Natural killer cell (primary cell): ENCODE measurements around the gene SLC12A9. TPM values are rescaled to one million over a fixed set of nuclear protein-coding genes. Genes with fewer than 3 reads are reported as not detected.

Experiments used
- ATAC-seq, 3 donors: fragments of 150-1000 bp in 2 of 3; fragments of 200-7000 bp in 1 of 3; cut with Tn5 transposase; 1 replicate in 1 of 3; 2 replicates in 2 of 3; pipeline ENCODE4 v1.10.0; 2021; ENCODE audit warnings: mild to moderate bottlenecking in 2 of 3, moderate library complexity in 2 of 3
- DNase-seq, 2 donors: peaks; one replicate each; pipeline versions ENCODE4 v3.0.0 to v3.0.0-alpha.2; 2013 to 2021; ENCODE audit warnings: mixed read lengths in 1 of 2
- H3K27ac ChIP-seq: one replicate; pipeline ENCODE4 v1.5.1; 2013; ENCODE audit warnings: mild to moderate bottlenecking, low read length
- H3K27me3 ChIP-seq: one replicate; pipeline ENCODE4 v1.6.1; 2013; ENCODE audit warnings: low read length; ENCODE audit not compliant: control insufficient read depth, insufficient read depth
- H3K36me3 ChIP-seq: one replicate; pipeline ENCODE4 v1.6.1; 2013; ENCODE audit warnings: low read length; ENCODE audit not compliant: control insufficient read depth, insufficient read depth
- H3K4me1 ChIP-seq: one replicate; pipeline ENCODE4 v1.6.1; 2013; ENCODE audit warnings: low read length; ENCODE audit not compliant: control insufficient read depth, insufficient read depth
- H3K4me3 ChIP-seq: one replicate; pipeline ENCODE4 v1.5.1; 2013; ENCODE audit warnings: low read length
- H3K9me3 ChIP-seq: one replicate; pipeline ENCODE4 v1.6.1; 2013; ENCODE audit warnings: low read length; ENCODE audit not compliant: control insufficient read depth, insufficient read depth
- H3K27ac Mint-ChIP-seq, 2 donors: one replicate each; pipeline ENCODE4 v1.8.0; 2022; ENCODE audit warnings: mild to moderate bottlenecking in 2 of 2, mixed read lengths in 2 of 2, moderate library complexity in 1 of 2
- H3K27me3 Mint-ChIP-seq, 2 donors: one replicate each; pipeline ENCODE4 v1.8.0; 2022; ENCODE audit warnings: low read depth in 2 of 2, mixed read lengths in 2 of 2
- H3K36me3 Mint-ChIP-seq: one replicate; pipeline ENCODE4 v1.8.0; 2022; ENCODE audit warnings: mixed read lengths
- H3K4me1 Mint-ChIP-seq, 2 donors: one replicate each; pipeline ENCODE4 v1.8.0; 2022; ENCODE audit warnings: mixed read lengths in 2 of 2
- H3K4me3 Mint-ChIP-seq: one replicate; pipeline ENCODE4 v1.8.0; 2022; ENCODE audit warnings: mild to moderate bottlenecking, moderate library complexity, mixed read lengths
- H3K9me3 Mint-ChIP-seq, 2 donors: one replicate each; pipeline ENCODE4 v1.8.0; 2022; ENCODE audit warnings: mixed read lengths in 2 of 2
- WGBS: methylation state at CpG from one replicate; pipeline ENCODE4 v1.1.7; 2013; ENCODE audit warnings: missing lambda C conversion rate; ENCODE audit not compliant: insufficient coverage; 5-methylcytosine and 5-hydroxymethylcytosine counted together
- intact Hi-C: fragments of 100-400 bp; cut with micrococcal nuclease; formaldehyde crosslinking; loops from one replicate; pipeline ENCODE4 v1.14.2; 2022
- total RNA-seq, 4 donors: library from RNA; stranded (reverse); fragments of 120-200 nt in 1 of 4; gene quantifications; one replicate each; pipeline versions ENCODE4 v1.2.3 to v1.2.4, GENCODE V29; 2013 to 2022
- TF ChIP-seq, protein P1 (sequence below): fragments of 200-600 bp; IDR thresholded peaks from one replicate; pipeline ENCODE4 v1.8.0; 2022; ENCODE audit warnings: antibody characterized with exemption

SLC12A9 gene
- total RNA-seq, 3 donors from 2014 or later (not counting 1 experiment from before 2014, with no cell fraction given) = 35.0 to 44.2 (median 38.1) TPM

DNA sequence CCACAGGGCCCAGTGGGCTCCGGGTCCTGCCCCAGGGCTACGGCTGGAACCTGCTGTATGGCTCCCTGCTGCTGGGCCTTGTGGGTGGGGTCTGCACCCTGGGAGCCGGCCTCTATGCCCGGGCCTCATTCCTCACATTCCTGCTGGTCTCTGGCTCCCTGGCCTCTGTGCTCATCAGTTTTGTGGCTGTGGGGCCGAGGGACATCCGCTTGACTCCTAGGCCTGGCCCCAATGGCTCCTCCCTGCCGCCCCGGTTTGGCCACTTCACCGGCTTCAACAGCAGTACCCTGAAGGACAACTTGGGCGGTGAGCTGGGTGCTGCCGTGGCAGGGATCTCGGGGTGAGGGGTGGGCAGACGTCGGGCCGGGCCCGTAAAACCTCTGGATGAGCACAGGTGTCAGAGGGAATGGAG is 4.4 kb downstream of the SLC12A9 start:
- TF ChIP-seq, protein P1, sequence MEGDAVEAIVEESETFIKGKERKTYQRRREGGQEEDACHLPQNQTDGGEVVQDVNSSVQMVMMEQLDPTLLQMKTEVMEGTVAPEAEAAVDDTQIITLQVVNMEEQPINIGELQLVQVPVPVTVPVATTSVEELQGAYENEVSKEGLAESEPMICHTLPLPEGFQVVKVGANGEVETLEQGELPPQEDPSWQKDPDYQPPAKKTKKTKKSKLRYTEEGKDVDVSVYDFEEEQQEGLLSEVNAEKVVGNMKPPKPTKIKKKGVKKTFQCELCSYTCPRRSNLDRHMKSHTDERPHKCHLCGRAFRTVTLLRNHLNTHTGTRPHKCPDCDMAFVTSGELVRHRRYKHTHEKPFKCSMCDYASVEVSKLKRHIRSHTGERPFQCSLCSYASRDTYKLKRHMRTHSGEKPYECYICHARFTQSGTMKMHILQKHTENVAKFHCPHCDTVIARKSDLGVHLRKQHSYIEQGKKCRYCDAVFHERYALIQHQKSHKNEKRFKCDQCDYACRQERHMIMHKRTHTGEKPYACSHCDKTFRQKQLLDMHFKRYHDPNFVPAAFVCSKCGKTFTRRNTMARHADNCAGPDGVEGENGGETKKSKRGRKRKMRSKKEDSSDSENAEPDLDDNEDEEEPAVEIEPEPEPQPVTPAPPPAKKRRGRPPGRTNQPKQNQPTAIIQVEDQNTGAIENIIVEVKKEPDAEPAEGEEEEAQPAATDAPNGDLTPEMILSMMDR = no peak
- Mint-ChIP-seq H3K4me3 (no peak overlapping the region), H3K4me1 (peaks cover 5 to 29% of the 10 kb centered on the region in 2 donors), H3K27me3 (no peaks in the 10 kb centered on the region), H3K27ac (no peak overlapping the region), H3K9me3 (no peaks in the 10 kb centered on the region), H3K36me3 (no peaks in the 10 kb centered on the region)
- peaks cover 22% of the 10 kb centered on the region for H3K4me1 ChIP-seq
- peaks cover 30% of the 10 kb centered on the region for H3K36me3 ChIP-seq
- peak in 1 of 2 donors; percentile 1 for DNase-seq
- H3K4me3 ChIP-seq = no peak overlapping the region
- no peak overlapping the region for H3K27ac ChIP-seq
- ATAC-seq = no peak
- H3K9me3 ChIP-seq = no peaks in the 10 kb centered on the region
- intact Hi-C loops = loop anchor here (10.0 kb wide), 1 partner anchor 382 kb away; the partner anchor contains the start of gene TSC22D4
- 97% methylated on average over 16 of the region's 16 CpGs for WGBS
- H3K27me3 ChIP-seq = no peaks in the 10 kb centered on the region

DNA sequence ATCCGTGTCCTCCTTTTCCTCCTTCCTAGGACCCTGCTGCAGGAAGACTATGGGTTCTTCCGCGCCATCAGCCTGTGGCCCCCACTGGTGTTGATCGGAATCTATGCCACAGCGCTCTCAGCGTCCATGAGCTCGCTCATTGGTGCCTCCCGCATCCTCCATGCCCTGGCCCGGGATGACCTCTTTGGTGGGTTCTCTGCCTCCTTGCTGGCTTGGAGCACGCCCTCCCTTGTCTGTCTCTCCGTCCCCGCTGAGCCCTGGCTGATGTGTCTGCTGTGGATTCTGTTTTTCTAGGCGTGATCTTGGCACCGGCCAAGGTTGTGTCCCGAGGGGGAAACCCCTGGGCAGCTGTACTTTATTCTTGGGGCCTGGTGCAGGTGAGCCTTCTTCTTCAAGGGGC is 7.3 kb downstream of the SLC12A9 start:
- intact Hi-C loops = loop anchor here (10.0 kb wide), 1 partner anchor 385 kb away; the partner anchor contains the start of gene TSC22D4
- WGBS = 97% methylated on average over 15 of the region's 15 CpGs

DNA sequence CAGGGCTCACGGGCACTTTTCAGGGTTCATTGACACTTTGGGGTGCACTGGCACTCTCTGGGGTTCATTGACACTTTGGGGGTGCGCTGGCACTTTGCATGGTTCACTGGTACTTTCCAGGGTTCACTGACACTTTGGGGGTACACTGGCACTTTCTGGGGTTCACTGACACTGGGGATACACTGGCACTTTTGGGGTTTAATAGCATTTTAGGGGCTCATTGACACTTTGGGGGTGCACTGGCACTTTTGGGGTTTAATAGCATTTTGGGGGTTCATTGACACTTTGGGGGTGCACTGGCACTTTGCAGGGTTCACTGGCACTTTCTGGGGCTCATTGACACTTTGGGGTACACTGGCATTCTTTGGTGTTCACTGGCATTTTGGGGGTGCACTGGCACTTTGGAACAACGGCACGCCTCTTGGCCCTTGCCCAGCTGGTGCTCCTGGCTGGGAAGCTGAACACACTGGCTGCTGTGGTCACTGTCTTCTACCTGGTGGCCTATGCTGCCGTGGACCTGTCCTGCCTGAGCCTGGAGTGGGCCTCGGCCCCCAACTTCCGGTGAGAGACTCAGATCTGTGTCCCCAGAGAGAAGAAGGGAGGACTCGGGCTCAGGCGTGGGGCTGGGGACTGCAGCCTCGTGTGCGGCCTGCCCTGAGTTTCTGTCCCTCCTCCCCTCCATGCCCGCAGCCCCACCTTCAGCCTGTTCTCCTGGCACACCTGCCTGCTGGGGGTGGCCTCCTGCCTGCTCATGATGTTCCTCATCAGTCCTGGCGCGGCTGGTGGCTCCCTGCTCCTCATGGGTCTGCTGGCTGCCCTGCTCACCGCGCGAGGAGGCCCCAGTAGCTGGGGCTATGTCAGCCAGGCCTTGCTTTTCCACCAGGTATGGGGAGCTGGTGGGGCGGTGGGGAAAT is 8.4 kb downstream of the SLC12A9 start:
- TF ChIP-seq, protein P1 = no peak
- Mint-ChIP-seq H3K4me1 (peaks cover 0 to 4% of the 10 kb centered on the region in 2 donors), H3K4me3 (no peak overlapping the region), H3K27ac (no peak overlapping the region), H3K36me3 (no peaks in the 10 kb centered on the region), H3K27me3 (no peaks in the 10 kb centered on the region), H3K9me3 (no peaks in the 10 kb centered on the region)
- Histone ChIP-seq H3K4me3 (no peak overlapping the region), H3K9me3 (no peaks in the 10 kb centered on the region), H3K27me3 (no peaks in the 10 kb centered on the region), H3K27ac (no peak overlapping the region), H3K36me3 (peaks cover 37% of the 10 kb centered on the region), H3K4me1 (peaks cover 6% of the 10 kb centered on the region)
- ATAC-seq (no peak), DNase-seq (no peak)
- intact Hi-C loops = no loop called here
- 96% methylated on average over 18 of the region's 18 CpGs for WGBS

More for the DNA sequence above, 7.3 kb downstream of the SLC12A9 start:
- TF ChIP-seq, protein P1 = no peak
- Histone ChIP-seq H3K27me3 (no peaks in the 10 kb centered on the region), H3K36me3 (peaks cover 43% of the 10 kb centered on the region), H3K9me3 (no peaks in the 10 kb centered on the region), H3K4me3 (no peak overlapping the region), H3K4me1 (no peaks in the 10 kb centered on the region), H3K27ac (no peak overlapping the region)
- H3K27ac Mint-ChIP-seq = no peak overlapping the region
- DNase-seq (no peak), ATAC-seq (no peak)
- H3K4me3 Mint-ChIP-seq = no peak overlapping the region
- no peaks in the 10 kb centered on the region for H3K9me3 Mint-ChIP-seq
- no peaks in the 10 kb centered on the region for H3K36me3 Mint-ChIP-seq
- peaks cover 0 to 4% of the 10 kb centered on the region in 2 donors for H3K4me1 Mint-ChIP-seq
- no peaks in the 10 kb centered on the region for H3K27me3 Mint-ChIP-seq
